Measurements from ENCODE around the gene MICALL2.
A peak's percentile ranks its signal among the peaks of the same experiment; 100 is the strongest.

MICALL2 gene

DNA sequence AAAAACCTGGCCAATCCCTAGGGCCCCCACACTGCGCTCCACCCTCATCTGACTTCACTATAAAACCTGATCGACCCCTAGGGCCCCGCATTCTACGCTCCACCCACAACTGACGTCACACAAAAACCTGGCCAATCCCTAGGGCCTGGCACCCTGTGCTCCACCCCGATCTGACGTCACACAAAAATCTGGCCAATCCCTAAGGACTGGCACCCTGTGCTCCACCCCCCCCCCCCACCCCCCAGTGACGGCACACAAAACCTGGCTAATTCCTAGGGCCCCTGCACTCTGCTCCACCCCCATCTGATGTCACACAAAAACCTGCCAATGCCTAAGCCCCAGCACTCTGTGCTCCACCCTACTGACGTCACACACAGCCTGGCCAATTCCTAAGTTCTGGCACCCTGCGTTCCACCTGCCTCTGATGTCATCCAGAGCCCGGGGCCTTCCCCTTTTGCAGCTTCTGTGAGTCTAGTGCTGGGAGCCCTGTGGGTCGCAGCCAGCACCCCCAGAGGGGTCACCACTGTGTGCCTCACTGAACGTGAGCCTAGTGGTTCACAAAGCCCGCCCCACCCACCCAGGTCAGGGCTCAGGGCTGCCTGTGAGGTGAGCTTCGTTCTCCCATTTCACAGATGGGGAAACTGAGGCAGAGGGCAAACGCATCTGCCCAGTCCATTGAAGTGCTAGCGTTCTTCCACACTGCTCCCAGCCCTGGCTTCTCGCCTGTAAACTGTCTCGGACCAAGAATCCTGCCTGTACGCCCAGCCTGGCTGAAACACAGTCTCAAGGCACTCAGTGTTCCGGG, 40.6 kb downstream of the MICALL2 start:
- TF ChIP-seq, protein P1, sequence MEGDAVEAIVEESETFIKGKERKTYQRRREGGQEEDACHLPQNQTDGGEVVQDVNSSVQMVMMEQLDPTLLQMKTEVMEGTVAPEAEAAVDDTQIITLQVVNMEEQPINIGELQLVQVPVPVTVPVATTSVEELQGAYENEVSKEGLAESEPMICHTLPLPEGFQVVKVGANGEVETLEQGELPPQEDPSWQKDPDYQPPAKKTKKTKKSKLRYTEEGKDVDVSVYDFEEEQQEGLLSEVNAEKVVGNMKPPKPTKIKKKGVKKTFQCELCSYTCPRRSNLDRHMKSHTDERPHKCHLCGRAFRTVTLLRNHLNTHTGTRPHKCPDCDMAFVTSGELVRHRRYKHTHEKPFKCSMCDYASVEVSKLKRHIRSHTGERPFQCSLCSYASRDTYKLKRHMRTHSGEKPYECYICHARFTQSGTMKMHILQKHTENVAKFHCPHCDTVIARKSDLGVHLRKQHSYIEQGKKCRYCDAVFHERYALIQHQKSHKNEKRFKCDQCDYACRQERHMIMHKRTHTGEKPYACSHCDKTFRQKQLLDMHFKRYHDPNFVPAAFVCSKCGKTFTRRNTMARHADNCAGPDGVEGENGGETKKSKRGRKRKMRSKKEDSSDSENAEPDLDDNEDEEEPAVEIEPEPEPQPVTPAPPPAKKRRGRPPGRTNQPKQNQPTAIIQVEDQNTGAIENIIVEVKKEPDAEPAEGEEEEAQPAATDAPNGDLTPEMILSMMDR (IDR thresholded peaks at IDR 0.05; ENCODE audit: low read depth, low read length), result no peak
- peak in 1 of 2 donors; percentile 42 for DNase-seq (ENCODE audit: low read depth in 2 of 2)
- H3K4me3 ChIP-seq (replicated peaks in 1 of 2; ENCODE audit: low read depth in 2 of 2, low read length in 2 of 2), result no peak overlapping the region

DNA sequence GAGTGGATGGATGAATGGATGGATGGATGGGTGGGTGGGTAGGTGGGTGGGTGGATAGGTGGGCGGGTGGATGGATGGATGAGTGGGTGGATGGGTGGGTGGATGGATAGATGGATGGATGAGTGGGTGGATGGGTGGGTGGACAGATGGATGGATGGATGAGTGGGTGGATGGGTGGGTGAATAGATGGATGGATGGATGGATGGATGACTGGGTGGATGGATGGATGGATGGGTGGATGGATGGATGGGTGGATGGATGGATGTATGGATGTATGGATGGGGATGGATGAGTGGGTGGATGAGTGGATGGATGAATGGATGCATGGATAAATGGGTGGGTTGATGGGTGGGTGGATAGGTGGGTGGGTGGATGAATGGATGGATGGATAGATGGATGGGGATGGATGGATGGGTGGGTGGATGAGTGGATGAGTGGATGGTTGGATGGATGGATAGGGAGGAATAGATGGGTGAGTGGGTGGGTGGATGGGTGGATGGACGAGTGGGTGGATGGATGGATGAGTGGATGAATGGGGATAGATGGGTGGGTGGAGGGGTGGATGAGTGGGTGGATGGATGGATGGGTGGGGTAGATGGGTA, 43.8 kb downstream of the MICALL2 start:
- no peak overlapping the region for H3K4me3 ChIP-seq (replicated peaks in 1 of 2; ENCODE audit: low read depth in 2 of 2, low read length in 2 of 2)
- TF ChIP-seq, protein P1 (IDR thresholded peaks at IDR 0.05; ENCODE audit: low read depth, low read length), result no peak
- no peak for DNase-seq (ENCODE audit: low read depth in 2 of 2)

DNA sequence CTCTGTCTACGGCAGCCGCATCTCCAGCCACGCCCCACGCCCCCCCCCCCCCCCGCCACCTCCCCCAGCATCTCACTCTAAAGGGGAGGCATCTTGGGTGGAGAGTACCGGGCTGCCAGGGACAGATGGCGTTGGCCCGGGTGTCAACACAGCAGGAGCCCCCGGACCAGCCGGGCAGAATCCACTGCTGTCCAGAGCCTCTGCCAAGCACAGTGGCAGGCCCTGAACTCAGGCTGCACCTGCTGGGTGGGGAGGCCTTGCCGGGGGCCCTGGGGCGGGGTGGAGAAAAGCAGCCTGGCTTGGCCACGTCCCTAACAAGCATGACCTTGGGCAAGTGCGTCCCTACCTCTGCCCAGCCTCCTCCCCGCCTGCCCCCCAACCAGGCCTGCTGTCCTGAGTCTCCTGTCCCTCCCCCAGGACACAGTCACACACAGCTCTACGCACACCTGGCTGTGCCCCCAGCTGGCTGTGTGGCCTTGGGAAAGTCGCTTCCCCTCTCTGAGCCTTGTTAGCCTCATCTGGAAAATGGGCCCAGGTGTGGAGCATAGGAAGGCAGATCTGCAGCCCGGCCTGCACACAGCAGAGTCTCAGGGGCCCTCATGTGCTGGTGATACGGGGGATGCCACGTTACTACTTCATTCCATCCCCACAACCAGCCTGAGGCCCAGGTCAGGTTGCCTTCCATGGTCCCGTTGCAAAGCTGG, 45.2 kb downstream of the MICALL2 start:
- TF ChIP-seq, protein P1 (IDR thresholded peaks at IDR 0.05; ENCODE audit: low read depth, low read length), result no peak
- no peak overlapping the region for H3K4me3 ChIP-seq (replicated peaks in 1 of 2; ENCODE audit: low read depth in 2 of 2, low read length in 2 of 2)
- DNase-seq (ENCODE audit: low read depth in 2 of 2), result no peak

DNA sequence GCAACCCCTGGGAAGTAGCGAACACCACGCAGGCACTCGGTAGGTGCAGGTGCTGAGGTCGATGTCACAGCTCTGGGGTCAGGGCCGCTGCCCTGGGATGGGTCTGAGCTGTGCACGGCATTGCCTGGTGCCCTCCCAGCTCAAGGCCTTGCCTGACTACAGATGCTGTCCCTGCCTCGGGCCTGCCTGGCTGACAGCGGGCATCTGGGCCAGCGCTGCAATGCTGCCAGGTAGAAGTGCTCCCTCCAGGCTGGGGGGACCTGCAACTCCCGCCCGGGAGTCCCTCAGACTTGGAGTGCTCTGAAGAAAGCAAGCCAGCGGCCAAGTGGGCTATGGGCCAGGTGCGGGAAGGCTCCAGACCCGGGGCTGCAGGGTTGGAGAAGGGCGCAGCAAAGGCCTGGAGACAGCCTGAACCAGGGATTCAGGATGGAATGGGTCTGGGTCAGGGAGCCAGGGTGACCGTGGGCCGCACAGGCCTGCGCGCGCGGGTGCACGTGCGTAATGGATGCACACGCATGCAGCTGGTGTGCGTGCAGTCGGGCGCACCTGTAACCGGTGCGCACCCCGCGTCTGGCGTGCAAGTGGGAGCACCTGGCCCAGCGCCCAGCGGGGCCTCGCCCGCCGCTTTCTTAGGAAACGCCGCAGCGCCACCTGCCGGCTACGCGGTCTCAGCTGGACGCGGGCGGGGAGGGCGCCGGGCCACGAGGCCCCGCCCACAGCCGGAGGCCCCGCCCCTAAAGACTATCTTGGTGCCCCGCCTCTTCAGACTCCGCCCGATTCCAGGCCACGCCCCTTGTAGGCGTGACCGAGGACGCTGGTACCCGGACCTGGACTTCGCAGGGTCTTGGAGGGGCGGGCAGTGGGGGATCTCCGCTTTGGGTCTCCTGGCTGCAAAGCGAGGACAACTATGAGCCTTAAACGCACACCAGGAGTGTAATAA, 46.7 kb downstream of the MICALL2 start:
- TF ChIP-seq, protein P1 (IDR thresholded peaks at IDR 0.05; ENCODE audit: low read depth, low read length), result peak; percentile 41
- DNase-seq (ENCODE audit: low read depth in 2 of 2), result peak; percentile 86 to 87
- no peak overlapping the region for H3K4me3 ChIP-seq (replicated peaks in 1 of 2; ENCODE audit: low read depth in 2 of 2, low read length in 2 of 2)

DNA sequence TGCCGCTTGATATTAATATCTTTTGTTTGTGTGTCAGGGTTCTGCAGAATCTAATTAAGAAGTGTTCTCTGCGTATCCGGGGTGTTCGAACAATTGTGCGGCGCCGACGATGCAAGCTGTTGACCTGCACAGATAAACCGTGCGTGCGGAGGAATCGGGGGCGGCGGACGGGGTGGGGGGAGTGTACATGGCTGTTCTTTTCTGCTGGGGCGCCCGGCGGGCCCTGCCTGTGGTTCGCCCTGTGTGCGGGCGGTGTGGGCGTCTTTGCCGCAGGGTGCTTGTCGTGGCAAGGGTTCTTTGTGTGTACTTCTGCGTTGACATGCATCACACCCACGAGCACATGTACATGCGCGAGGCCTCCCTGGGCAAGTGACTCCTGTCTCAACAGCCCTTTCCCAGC, 47.9 kb downstream of the MICALL2 start:
- DNase-seq (ENCODE audit: low read depth in 2 of 2), result no peak
- TF ChIP-seq, protein P1 (IDR thresholded peaks at IDR 0.05; ENCODE audit: low read depth, low read length), result no peak
- H3K4me3 ChIP-seq (replicated peaks in 1 of 2; ENCODE audit: low read depth in 2 of 2, low read length in 2 of 2), result no peak overlapping the region

DNA sequence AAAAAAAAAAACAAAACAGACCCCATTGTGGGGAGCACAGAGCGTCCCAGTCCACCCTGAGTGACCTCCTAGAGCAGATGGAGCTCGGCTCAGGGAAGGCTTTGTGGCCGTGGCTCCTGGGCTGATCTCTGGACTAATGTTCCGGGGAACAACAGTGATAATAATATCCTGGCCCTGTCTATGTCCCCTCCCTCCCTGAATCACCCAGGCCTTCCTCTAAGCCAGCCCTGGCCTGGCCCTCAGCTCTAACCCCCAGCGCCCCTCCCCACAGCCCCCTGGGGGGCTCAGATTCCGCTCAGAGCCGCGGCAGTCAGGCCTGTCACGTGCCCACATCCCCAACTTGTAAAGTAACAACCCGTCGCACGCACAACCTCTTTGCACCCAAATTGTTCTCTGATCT, 48.3 kb downstream of the MICALL2 start:
- H3K4me3 ChIP-seq (replicated peaks in 1 of 2; ENCODE audit: low read depth in 2 of 2, low read length in 2 of 2), result no peak overlapping the region
- DNase-seq (ENCODE audit: low read depth in 2 of 2), result no peak
- TF ChIP-seq, protein P1 (IDR thresholded peaks at IDR 0.05; ENCODE audit: low read depth, low read length), result no peak

Measured in cardiac fibroblast (primary cell).